ENCODE measurements around the gene PITPNM3.
A peak's percentile ranks its signal among the peaks of the same experiment; 100 is the strongest.

The PITPNM3 gene

GRCh38 chr17:6539871-6540270 is 16.5 kb downstream of the PITPNM3 start:
- Histone ChIP-seq H3K4me3 (ENCODE audit: low read depth, low read length) (no peak overlapping the region), H3K4me1 (ENCODE audit: control insufficient read depth, insufficient read depth, low read length) (peaks cover 20% of the 10 kb centered on the region), H3K27me3 (ENCODE audit: control insufficient read depth, insufficient read depth, low read length) (no peaks in the 10 kb centered on the region), H3K27ac (ENCODE audit: low read depth, low read length) (no peak overlapping the region), H3K9me3 (ENCODE audit: control insufficient read depth, insufficient read depth, low read depth, low read length) (peaks cover 10% of the 10 kb centered on the region), H3K36me3 (ENCODE audit: control insufficient read depth, insufficient read depth, low read length) (no peaks in the 10 kb centered on the region), H3K9ac (ENCODE audit: low read length) (no peak overlapping the region)

DNA sequence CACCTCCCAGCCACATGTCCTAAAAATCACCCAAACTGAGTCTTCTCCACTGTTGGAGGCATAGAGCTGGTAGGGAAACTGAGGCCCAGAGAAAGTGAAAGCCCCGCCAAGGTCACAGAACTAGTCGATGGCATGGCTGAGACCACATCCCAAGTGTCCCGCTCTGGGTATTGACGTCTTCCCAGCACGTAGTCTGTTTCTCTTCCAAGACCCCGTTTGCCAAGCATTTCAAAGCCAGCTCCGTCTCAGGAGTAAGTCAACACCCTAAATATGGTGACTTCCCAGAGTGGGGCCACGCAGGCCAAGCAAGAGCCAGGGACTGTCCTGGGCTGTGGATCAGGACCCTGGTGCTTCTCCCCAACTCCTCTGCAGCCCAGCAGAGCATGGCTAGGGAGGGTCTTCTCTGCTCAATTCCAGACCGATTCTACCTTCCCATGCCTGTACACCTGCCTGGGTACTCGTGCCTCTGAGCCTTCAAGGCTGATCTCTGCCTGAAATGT is 19.7 kb downstream of the PITPNM3 start:
- peaks cover 10% of the 10 kb centered on the region for H3K9me3 ChIP-seq (ENCODE audit: control insufficient read depth, insufficient read depth, low read depth, low read length)
- peaks cover 11% of the 10 kb centered on the region for H3K4me1 ChIP-seq (ENCODE audit: control insufficient read depth, insufficient read depth, low read length)
- H3K4me3 ChIP-seq (ENCODE audit: low read depth, low read length): no peak overlapping the region
- H3K27ac ChIP-seq (ENCODE audit: low read depth, low read length): no peak overlapping the region
- no peaks in the 10 kb centered on the region for H3K36me3 ChIP-seq (ENCODE audit: control insufficient read depth, insufficient read depth, low read length)
- no peak overlapping the region for H3K9ac ChIP-seq (ENCODE audit: low read length)
- H3K27me3 ChIP-seq (ENCODE audit: control insufficient read depth, insufficient read depth, low read length): no peaks in the 10 kb centered on the region

GRCh38 chr17:6536053-6536452 is 20.3 kb downstream of the PITPNM3 start:
- peaks cover 6% of the 10 kb centered on the region for H3K4me1 ChIP-seq (ENCODE audit: control insufficient read depth, insufficient read depth, low read length)
- no peak overlapping the region for H3K9ac ChIP-seq (ENCODE audit: low read length)
- H3K27me3 ChIP-seq (ENCODE audit: control insufficient read depth, insufficient read depth, low read length): no peaks in the 10 kb centered on the region
- H3K9me3 ChIP-seq (ENCODE audit: control insufficient read depth, insufficient read depth, low read depth, low read length): peaks cover 10% of the 10 kb centered on the region
- no peak overlapping the region for H3K4me3 ChIP-seq (ENCODE audit: low read depth, low read length)
- no peak overlapping the region for H3K27ac ChIP-seq (ENCODE audit: low read depth, low read length)
- H3K36me3 ChIP-seq (ENCODE audit: control insufficient read depth, insufficient read depth, low read length): no peaks in the 10 kb centered on the region

- H3K4me3 ChIP-seq (ENCODE audit: low read depth, low read length): no peak overlapping the region
- H3K9me3 ChIP-seq (ENCODE audit: control insufficient read depth, insufficient read depth, low read depth, low read length): peaks cover 10% of the 10 kb centered on the region
- H3K4me1 ChIP-seq (ENCODE audit: control insufficient read depth, insufficient read depth, low read length): peaks cover 12% of the 10 kb centered on the region
- H3K27me3 ChIP-seq (ENCODE audit: control insufficient read depth, insufficient read depth, low read length): no peaks in the 10 kb centered on the region
- H3K9ac ChIP-seq (ENCODE audit: low read length): no peak overlapping the region
- no peaks in the 10 kb centered on the region for H3K36me3 ChIP-seq (ENCODE audit: control insufficient read depth, insufficient read depth, low read length)
- no peak overlapping the region for H3K27ac ChIP-seq (ENCODE audit: low read depth, low read length)
Observed at GRCh38 chr17:6534846-6535514, 21.4 kb downstream of the PITPNM3 start.

DNA sequence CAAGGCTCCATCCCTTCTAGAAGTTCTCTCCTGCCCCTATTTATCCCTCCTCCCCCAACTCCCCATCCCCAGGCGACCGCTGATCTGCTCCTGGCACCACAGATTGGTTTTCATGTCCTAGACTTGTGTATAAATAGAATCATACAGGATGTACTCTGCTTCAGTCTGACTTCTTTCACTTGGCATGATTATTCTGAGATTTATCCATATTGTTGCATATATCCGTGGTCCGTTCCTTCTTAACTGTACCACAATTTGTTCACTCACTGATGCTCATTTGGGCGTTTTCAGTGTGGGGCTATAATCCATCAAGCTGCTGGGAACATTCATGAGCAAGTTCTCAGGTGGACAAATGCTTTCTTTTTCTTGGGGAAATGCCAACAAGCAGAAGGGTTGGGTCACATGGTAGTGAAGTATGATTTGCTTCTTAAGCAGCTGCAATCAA is 23.9 kb downstream of the PITPNM3 start:
- no peak overlapping the region for H3K4me3 ChIP-seq (ENCODE audit: low read depth, low read length)
- H3K27ac ChIP-seq (ENCODE audit: low read depth, low read length): no peak overlapping the region
- H3K9me3 ChIP-seq (ENCODE audit: control insufficient read depth, insufficient read depth, low read depth, low read length): no peaks in the 10 kb centered on the region
- no peaks in the 10 kb centered on the region for H3K36me3 ChIP-seq (ENCODE audit: control insufficient read depth, insufficient read depth, low read length)
- H3K9ac ChIP-seq (ENCODE audit: low read length): no peak overlapping the region
- no peaks in the 10 kb centered on the region for H3K27me3 ChIP-seq (ENCODE audit: control insufficient read depth, insufficient read depth, low read length)
- H3K4me1 ChIP-seq (ENCODE audit: control insufficient read depth, insufficient read depth, low read length): peaks cover 11% of the 10 kb centered on the region

GRCh38 chr17:6531575-6531974 is 24.8 kb downstream of the PITPNM3 start:
- Histone ChIP-seq H3K27ac (ENCODE audit: low read depth, low read length) (no peak overlapping the region), H3K4me1 (ENCODE audit: control insufficient read depth, insufficient read depth, low read length) (peaks cover 11% of the 10 kb centered on the region), H3K36me3 (ENCODE audit: control insufficient read depth, insufficient read depth, low read length) (no peaks in the 10 kb centered on the region), H3K9me3 (ENCODE audit: control insufficient read depth, insufficient read depth, low read depth, low read length) (no peaks in the 10 kb centered on the region), H3K27me3 (ENCODE audit: control insufficient read depth, insufficient read depth, low read length) (no peaks in the 10 kb centered on the region), H3K4me3 (ENCODE audit: low read depth, low read length) (no peak overlapping the region), H3K9ac (ENCODE audit: low read length) (no peak overlapping the region)

DNA sequence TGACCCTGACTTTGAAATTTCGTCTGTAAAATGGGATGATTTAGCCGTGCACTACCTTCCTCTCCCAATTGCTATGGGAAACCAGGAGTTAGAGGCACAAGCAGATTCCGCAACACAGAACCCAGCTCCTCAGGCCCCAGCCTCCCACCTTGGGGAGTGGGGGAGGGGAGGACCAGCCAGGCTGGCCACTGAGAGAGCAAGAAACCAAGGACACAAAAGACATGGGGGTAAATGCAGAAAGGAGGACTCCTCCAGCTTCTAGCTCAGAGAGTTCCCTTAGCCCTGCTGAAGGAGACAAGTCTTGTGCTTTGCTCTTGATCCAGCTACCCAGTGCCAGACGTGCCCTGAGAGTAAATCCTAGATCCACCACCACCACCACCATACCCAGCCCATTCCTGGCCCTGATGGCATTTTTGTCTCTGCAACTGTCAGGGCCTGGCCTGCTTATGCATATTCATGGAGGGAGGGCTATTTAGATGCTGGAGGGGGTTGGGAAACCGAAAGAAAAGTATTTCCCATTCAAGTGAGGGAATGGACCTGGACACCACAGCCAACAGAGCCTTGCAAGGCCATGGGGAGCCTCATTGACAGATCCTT is 25.9 kb downstream of the PITPNM3 start:
- peaks cover 11% of the 10 kb centered on the region for H3K4me1 ChIP-seq (ENCODE audit: control insufficient read depth, insufficient read depth, low read length)
- H3K27ac ChIP-seq (ENCODE audit: low read depth, low read length): no peak overlapping the region
- no peaks in the 10 kb centered on the region for H3K36me3 ChIP-seq (ENCODE audit: control insufficient read depth, insufficient read depth, low read length)
- H3K9ac ChIP-seq (ENCODE audit: low read length): no peak overlapping the region
- no peaks in the 10 kb centered on the region for H3K27me3 ChIP-seq (ENCODE audit: control insufficient read depth, insufficient read depth, low read length)
- peak overlapping the region; percentile 31; the same call in 1 of the 2 replicates for H3K4me3 ChIP-seq (ENCODE audit: low read depth, low read length)
- H3K9me3 ChIP-seq (ENCODE audit: control insufficient read depth, insufficient read depth, low read depth, low read length): no peaks in the 10 kb centered on the region

GRCh38 chr17:6528557-6528956 is 27.8 kb downstream of the PITPNM3 start:
- Histone ChIP-seq H3K27me3 (ENCODE audit: control insufficient read depth, insufficient read depth, low read length) (no peaks in the 10 kb centered on the region), H3K27ac (ENCODE audit: low read depth, low read length) (no peak overlapping the region)

DNA sequence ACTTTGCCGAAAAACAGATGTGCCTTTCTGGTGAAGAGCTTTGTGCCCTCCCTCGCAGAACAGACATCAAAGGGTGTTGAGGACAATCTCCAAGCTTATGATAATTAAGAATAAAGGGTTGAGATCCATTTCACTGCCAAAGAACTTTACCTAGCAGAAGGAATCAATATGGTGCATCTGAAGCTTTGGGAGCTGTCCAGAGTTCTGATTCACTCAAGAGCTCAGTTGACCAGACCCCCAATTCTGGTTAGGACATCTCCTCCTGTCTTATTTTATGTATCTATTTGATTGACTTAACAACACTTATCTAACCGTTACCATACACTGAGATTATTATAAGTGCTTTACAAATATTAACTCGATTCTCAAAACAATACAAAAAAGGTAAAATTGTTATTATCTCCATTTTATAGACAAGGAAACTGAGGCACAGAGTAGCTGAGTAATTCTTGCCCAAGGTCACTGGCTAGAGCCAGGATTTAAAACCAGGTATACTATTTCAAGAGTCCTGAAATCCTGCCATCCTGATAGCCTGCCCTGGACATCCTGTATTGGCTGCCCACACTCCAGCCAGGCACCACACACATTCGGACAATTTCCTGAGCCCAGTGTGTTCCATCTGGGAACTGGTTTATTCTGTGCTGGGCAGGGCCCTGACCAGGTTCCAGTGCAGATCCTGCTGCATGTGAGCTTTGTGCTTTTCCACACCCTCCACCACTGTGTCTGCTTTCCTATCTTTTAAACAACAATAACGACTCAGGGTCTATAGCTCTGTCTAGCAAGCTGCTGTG is 29.8 kb downstream of the PITPNM3 start:
- no peak overlapping the region for H3K9ac ChIP-seq (ENCODE audit: low read length)
- H3K9me3 ChIP-seq (ENCODE audit: control insufficient read depth, insufficient read depth, low read depth, low read length): no peaks in the 10 kb centered on the region
- peaks cover 27% of the 10 kb centered on the region for H3K4me1 ChIP-seq (ENCODE audit: control insufficient read depth, insufficient read depth, low read length)
- H3K4me3 ChIP-seq (ENCODE audit: low read depth, low read length): no peak overlapping the region
- H3K27ac ChIP-seq (ENCODE audit: low read depth, low read length): no peak overlapping the region
- no peaks in the 10 kb centered on the region for H3K27me3 ChIP-seq (ENCODE audit: control insufficient read depth, insufficient read depth, low read length)
- no peaks in the 10 kb centered on the region for H3K36me3 ChIP-seq (ENCODE audit: control insufficient read depth, insufficient read depth, low read length)

More at GRCh38 chr17:6528557-6528956, 27.8 kb downstream of the PITPNM3 start:
- Histone ChIP-seq H3K9me3 (ENCODE audit: control insufficient read depth, insufficient read depth, low read depth, low read length) (no peaks in the 10 kb centered on the region), H3K4me3 (ENCODE audit: low read depth, low read length) (no peak overlapping the region), H3K36me3 (ENCODE audit: control insufficient read depth, insufficient read depth, low read length) (no peaks in the 10 kb centered on the region), H3K9ac (ENCODE audit: low read length) (no peak overlapping the region), H3K4me1 (ENCODE audit: control insufficient read depth, insufficient read depth, low read length) (peaks cover 15% of the 10 kb centered on the region)

DNA sequence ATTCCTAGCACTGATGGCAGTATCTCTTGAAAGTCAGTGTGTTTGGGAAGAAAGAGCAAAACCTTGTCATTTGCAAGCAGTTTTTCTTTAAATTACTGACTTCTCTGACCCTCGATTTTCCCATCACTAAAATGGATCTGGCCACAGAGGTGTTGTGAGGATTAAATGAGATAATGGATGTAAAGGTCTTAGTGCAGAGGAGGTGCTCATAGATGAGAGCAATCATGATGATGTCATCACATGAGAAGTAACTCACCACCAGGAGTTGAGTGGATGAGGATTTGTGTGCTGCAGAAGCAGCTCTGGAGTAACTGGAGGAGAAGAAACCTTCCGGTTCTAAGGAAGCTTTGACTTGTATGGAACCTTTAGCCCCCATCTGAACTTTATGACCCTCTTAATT is 30.6 kb downstream of the PITPNM3 start:
- H3K9me3 ChIP-seq (ENCODE audit: control insufficient read depth, insufficient read depth, low read depth, low read length): no peaks in the 10 kb centered on the region
- H3K36me3 ChIP-seq (ENCODE audit: control insufficient read depth, insufficient read depth, low read length): no peaks in the 10 kb centered on the region
- H3K4me1 ChIP-seq (ENCODE audit: control insufficient read depth, insufficient read depth, low read length): peaks cover 24% of the 10 kb centered on the region
- H3K27ac ChIP-seq (ENCODE audit: low read depth, low read length): no peak overlapping the region
- no peak overlapping the region for H3K4me3 ChIP-seq (ENCODE audit: low read depth, low read length)
- no peak overlapping the region for H3K9ac ChIP-seq (ENCODE audit: low read length)
- no peaks in the 10 kb centered on the region for H3K27me3 ChIP-seq (ENCODE audit: control insufficient read depth, insufficient read depth, low read length)

GRCh38 chr17:6525141-6525540 is 31.2 kb downstream of the PITPNM3 start:
- H3K4me3 ChIP-seq (ENCODE audit: low read depth, low read length): no peak overlapping the region
- no peak overlapping the region for H3K9ac ChIP-seq (ENCODE audit: low read length)
- peaks cover 18% of the 10 kb centered on the region for H3K4me1 ChIP-seq (ENCODE audit: control insufficient read depth, insufficient read depth, low read length)
- no peaks in the 10 kb centered on the region for H3K9me3 ChIP-seq (ENCODE audit: control insufficient read depth, insufficient read depth, low read depth, low read length)
- H3K36me3 ChIP-seq (ENCODE audit: control insufficient read depth, insufficient read depth, low read length): no peaks in the 10 kb centered on the region
- H3K27me3 ChIP-seq (ENCODE audit: control insufficient read depth, insufficient read depth, low read length): no peaks in the 10 kb centered on the region
- H3K27ac ChIP-seq (ENCODE audit: low read depth, low read length): no peak overlapping the region
